ENCODE results near the gene UBQLNL.
A peak's percentile ranks its signal among the peaks of the same experiment; 100 is the strongest.

UBQLNL gene

GRCh38 chr11:5507177-5507932 is 9.1 kb downstream of the UBQLNL start:
- no peak for DNase-seq

GRCh38 chr11:5505363-5506048 is 11.0 kb downstream of the UBQLNL start:
- DNase-seq = no peak

GRCh38 chr11:5504403-5504921 is 12.0 kb downstream of the UBQLNL start:
- no peak for DNase-seq

GRCh38 chr11:5500393-5500801 is 16.1 kb downstream of the UBQLNL start:
- no peak for DNase-seq

- no peak for DNase-seq
Measured at GRCh38 chr11:5499671-5500070, 16.8 kb downstream of the UBQLNL start.

GRCh38 chr11:5489576-5490357 is 26.7 kb downstream of the UBQLNL start:
- DNase-seq = no peak

- DNase-seq = no peak
Measured at GRCh38 chr11:5488798-5489399, 27.6 kb downstream of the UBQLNL start.

GRCh38 chr11:5488385-5488784 is 28.1 kb downstream of the UBQLNL start, which contains the start of gene OR52D1:
OR52D1 (plus strand) TSS chr11:5488685; CDS start chr11:5488707, 22 bp downstream.
- DNase-seq = no peak

GRCh38 chr11:5486421-5486820 is 30.1 kb downstream of the UBQLNL start:
- no peak for DNase-seq

- no peak for DNase-seq
Measured at GRCh38 chr11:5486003-5486402, 30.5 kb downstream of the UBQLNL start.

GRCh38 chr11:5476186-5476819 is 40.2 kb downstream of the UBQLNL start:
- DNase-seq = peak; percentile 48

GRCh38 chr11:5473921-5474320 is 42.6 kb downstream of the UBQLNL start:
- no peak for DNase-seq

- no peak for DNase-seq
Measured at GRCh38 chr11:5467527-5467926, 49.0 kb downstream of the UBQLNL start.
